Measurements from ENCODE around the gene TSKU. TPM values are rescaled to one million over a fixed set of nuclear protein-coding genes. Genes with fewer than 3 reads are reported as not detected.
"Not testable (repeated sequence)": the region's sequence is repeated elsewhere in the genome, so short reads cannot be mapped to it uniquely, and the experiment has no call there.

TSKU gene
- total and polyA plus RNA-seq, 2 experiments from 2014 or later = 61.9 to 81.9 TPM

DNA sequence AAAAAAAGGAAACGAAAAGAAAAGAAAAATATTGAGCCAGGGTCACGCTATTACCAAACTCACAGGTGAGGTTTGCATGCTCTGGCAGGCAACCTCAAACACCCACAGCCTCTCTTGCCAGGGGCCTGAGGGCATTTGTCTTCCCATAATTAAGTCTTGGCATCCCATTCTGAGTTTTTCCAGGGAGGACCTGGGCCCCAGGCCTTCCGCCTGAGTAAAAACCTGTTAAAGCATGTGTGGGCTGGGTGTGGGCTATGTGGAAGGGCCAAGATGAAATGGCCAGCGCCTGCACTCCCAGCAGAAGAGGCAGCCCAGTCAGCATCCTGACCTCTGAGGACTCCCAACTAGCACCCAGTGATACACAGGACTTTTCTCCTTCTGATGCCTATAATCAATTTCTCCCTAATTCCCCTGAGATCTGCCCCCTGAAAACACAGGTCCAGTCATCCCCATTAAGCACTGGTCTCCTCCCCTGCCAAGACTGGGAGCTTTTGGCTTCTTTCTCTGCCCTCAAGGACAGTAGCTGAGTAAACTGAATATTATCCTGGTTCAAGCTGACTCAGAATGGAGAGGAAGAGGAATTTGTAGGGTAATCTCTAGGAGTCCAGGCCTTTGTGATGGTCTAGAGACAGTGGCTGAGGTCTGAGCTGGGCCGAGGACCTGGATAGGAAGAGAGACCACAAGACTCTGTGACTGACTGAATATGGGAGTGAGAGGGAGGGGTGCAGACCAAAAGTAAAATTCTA lies 42.0 kb downstream of the TSKU start:
- no peak overlapping the region for H2AFZ ChIP-seq
- no peak overlapping the region for H3K4me2 ChIP-seq

DNA sequence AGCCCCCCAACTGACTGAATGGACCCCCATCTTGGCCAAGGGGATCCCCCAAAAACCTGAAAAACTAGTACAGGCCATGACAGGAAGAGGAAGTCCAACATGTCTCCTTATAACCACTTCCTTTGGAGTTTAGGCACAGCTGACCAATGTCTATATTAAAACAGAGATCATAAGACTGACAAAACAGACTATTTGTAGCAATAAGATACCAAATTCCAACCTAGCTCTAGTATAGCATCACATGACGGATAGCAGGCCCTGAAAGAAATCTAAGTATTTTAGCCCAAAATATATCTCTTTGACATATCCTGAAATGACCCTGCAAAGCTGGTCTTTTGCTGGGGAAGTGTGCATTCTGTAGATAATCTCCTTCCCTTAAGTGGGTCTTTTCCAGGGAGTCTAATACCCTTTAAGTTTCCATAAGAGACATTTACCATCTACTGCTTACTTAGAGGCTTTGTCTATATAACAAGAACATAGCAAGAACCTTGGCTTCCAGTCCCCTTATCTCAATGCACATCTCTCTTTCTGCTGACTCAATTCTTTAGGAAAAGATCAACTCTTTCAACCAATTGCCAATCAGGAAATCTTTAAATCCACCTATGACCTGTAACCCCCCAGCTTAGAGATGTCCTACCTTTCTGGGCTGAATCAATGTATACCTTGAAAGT lies 42.7 kb downstream of the TSKU start:
- DNase-seq (ENCODE audit: low spot score) = no peak
- no peaks in the 10 kb centered on the region for H4K20me1 ChIP-seq (ENCODE audit: insufficient read depth, poor library complexity, severe bottlenecking)
- H3K27ac ChIP-seq = no peak overlapping the region
- H2AFZ ChIP-seq = no peak overlapping the region
- 96% methylated on average over 1 of the region's 1 CpG for WGBS (ENCODE audit: low lambda C conversion rate, missing lambda C conversion rate)
- no peak overlapping the region for H3K4me3 ChIP-seq
- H3K79me2 ChIP-seq = no peaks in the 10 kb centered on the region
- H3K4me1 ChIP-seq (ENCODE audit: insufficient read depth) = peaks cover 8% of the 10 kb centered on the region
- H3K27me3 ChIP-seq = no peaks in the 10 kb centered on the region
- no peaks in the 10 kb centered on the region for H3K9me2 ChIP-seq (replicated peaks; ENCODE audit: insufficient read depth)
- no peaks in the 10 kb centered on the region for H3K9me3 ChIP-seq (ENCODE audit: low read depth)
- TF ChIP-seq EZH2phosphoT487 (IDR thresholded peaks at IDR 0.05; ENCODE audit: low read depth, severe bottlenecking, unreplicated experiment) (no peak), EZH2 (IDR thresholded peaks at IDR 0.05; ENCODE audit: borderline replicate concordance) (no peak), CTCF (IDR thresholded peaks at IDR 0.05; ENCODE audit: poor library complexity) (no peak)
- no peak overlapping the region for H3K4me2 ChIP-seq
- no peaks in the 10 kb centered on the region for H3K36me3 ChIP-seq (replicated peaks; ENCODE audit: insufficient read depth, low read depth)

More for the DNA sequence above, 42.0 kb downstream of the TSKU start:
- Histone ChIP-seq H3K9me3 (ENCODE audit: low read depth) (no peaks in the 10 kb centered on the region), H3K79me2 (no peaks in the 10 kb centered on the region), H3K9me2 (replicated peaks; ENCODE audit: insufficient read depth) (no peaks in the 10 kb centered on the region), H3K4me1 (ENCODE audit: insufficient read depth) (peaks cover 3% of the 10 kb centered on the region), H4K20me1 (ENCODE audit: insufficient read depth, poor library complexity, severe bottlenecking) (no peaks in the 10 kb centered on the region), H3K36me3 (replicated peaks; ENCODE audit: insufficient read depth, low read depth) (no peaks in the 10 kb centered on the region), H3K4me3 (no peak overlapping the region), H3K27ac (no peak overlapping the region), H3K27me3 (no peaks in the 10 kb centered on the region)
- WGBS (ENCODE audit: low lambda C conversion rate, missing lambda C conversion rate) = 87% methylated on average over 5 of the region's 5 CpGs
- DNase-seq (ENCODE audit: low spot score) = no peak
- no peak for TF ChIP-seq EZH2 (IDR thresholded peaks at IDR 0.05; ENCODE audit: borderline replicate concordance)
- TF ChIP-seq EZH2phosphoT487 (IDR thresholded peaks at IDR 0.05; ENCODE audit: low read depth, severe bottlenecking, unreplicated experiment) = no peak
- no peak for TF ChIP-seq CTCF (IDR thresholded peaks at IDR 0.05; ENCODE audit: poor library complexity)

GRCh38 chr11:76826508-76826907 lies 43.4 kb downstream of the TSKU start:
- peaks cover 13% of the 10 kb centered on the region for H3K4me1 ChIP-seq (ENCODE audit: insufficient read depth)
- not testable (repeated sequence) for H3K27ac ChIP-seq; H3K9me2 ChIP-seq (replicated peaks; ENCODE audit: insufficient read depth); H3K4me3 ChIP-seq; H4K20me1 ChIP-seq (ENCODE audit: insufficient read depth, poor library complexity, severe bottlenecking); H3K79me2 ChIP-seq; H2AFZ ChIP-seq; H3K27me3 ChIP-seq; DNase-seq (ENCODE audit: low spot score); H3K4me2 ChIP-seq; H3K36me3 ChIP-seq (replicated peaks; ENCODE audit: insufficient read depth, low read depth); H3K9me3 ChIP-seq (ENCODE audit: low read depth)
- WGBS (ENCODE audit: low lambda C conversion rate, missing lambda C conversion rate) = 89% methylated on average over 3 of the region's 3 CpGs

DNA sequence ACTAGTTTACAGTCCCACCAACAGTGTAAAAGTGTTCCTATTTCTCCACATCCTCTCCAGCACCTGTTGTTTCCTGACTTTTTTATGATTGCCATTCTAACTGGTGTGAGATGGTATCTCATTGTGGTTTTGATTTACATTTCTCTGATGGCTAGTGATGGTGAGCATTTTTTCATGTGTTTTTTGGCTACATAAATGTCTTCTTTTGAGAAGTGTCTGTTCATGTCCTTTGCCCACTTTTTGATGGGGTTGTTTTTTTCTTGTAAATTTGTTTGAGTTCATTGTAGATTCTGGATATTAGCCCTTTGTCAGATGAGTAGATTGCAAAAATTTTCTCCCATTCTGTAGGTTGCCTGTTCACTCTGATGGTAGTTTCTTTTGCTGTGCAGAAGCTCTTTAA lies 43.8 kb downstream of the TSKU start:
- not testable (repeated sequence) for H3K27ac ChIP-seq; H3K27me3 ChIP-seq; H4K20me1 ChIP-seq (ENCODE audit: insufficient read depth, poor library complexity, severe bottlenecking); H3K4me2 ChIP-seq; DNase-seq (ENCODE audit: low spot score); H3K9me2 ChIP-seq (replicated peaks; ENCODE audit: insufficient read depth); H3K9me3 ChIP-seq (ENCODE audit: low read depth); H3K4me3 ChIP-seq; H3K79me2 ChIP-seq; H2AFZ ChIP-seq; H3K36me3 ChIP-seq (replicated peaks; ENCODE audit: insufficient read depth, low read depth)
- peaks cover 13% of the 10 kb centered on the region for H3K4me1 ChIP-seq (ENCODE audit: insufficient read depth)

Measured in hepatocyte (in vitro differentiated cells).